IPS-18a (cell line): ENCODE results near the gene UBE2V1.
"Not testable (repeated sequence)": the region's sequence is repeated elsewhere in the genome, so short reads cannot be mapped to it uniquely, and the experiment has no call there.

Experiments used
- H3K27ac ChIP-seq: one replicate; pipeline ENCODE4 v1.5.1; 2013; ENCODE audit warnings: low read length
- H3K27me3 ChIP-seq: one replicate; pipeline ENCODE4 v1.6.1; 2013; ENCODE audit warnings: mild to moderate bottlenecking, low read length; ENCODE audit not compliant: control insufficient read depth, insufficient read depth
- H3K36me3 ChIP-seq: one replicate; pipeline ENCODE4 v1.6.1; 2013; ENCODE audit warnings: low read depth, low read length; ENCODE audit not compliant: control insufficient read depth
- H3K4me1 ChIP-seq: one replicate; pipeline ENCODE4 v1.6.1; 2013; ENCODE audit warnings: low read depth, low read length; ENCODE audit not compliant: control insufficient read depth
- H3K4me3 ChIP-seq: one replicate; pipeline ENCODE4 v1.5.1; 2013; ENCODE audit warnings: low read length
- H3K9ac ChIP-seq: one replicate; pipeline ENCODE4 v1.6.1; 2013; ENCODE audit warnings: mild to moderate bottlenecking, low read length, moderate library complexity
- H3K9me3 ChIP-seq: one replicate; pipeline ENCODE4 v1.6.1; 2013; ENCODE audit warnings: low read depth, low read length; ENCODE audit not compliant: control insufficient read depth

The UBE2V1 gene

DNA sequence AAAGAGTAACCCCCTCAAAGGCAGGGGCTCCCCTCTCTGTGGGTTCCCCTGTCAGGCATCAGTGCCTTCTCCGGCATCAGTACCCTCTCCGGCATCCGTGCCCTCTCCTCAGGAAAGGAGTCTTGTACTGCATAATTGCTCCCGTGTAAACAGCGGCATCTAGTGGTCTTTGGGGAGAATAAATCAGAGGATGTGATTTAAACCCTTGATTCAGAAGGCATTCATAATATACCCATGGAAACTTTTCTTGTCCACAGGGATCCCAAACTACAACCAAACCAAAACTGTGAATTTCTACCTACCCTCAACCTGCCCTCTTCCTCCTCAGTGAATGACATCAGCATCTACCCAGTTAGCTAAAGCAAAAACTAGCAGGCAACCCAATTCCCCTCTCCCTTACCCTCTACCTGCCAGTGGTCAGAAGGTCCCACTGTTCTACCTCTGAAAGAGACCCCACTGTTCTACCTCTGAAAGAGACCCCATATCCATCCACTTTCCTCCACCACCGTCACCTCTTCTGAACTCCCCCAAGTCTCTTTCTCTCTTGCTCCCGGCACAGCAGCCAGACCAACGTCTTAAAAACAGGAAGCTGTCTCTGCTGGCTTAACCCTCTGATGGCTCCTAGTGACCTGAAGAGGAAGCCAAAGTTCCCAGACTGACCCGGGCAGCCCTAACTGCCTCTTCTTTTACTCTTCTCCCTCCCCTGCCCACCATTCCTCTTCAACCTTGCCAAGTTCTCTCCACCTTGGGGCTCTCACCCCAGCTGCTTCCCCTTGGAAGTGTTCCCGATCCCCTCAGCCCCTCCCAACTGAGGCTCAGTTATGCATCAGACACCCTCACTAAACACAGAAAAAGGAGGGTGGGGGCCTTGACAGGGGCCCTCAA, 27.2 kb downstream of the UBE2V1 start:
- Histone ChIP-seq H3K4me1 (peaks cover 12% of the 10 kb centered on the region), H3K36me3 (peaks cover 28% of the 10 kb centered on the region), H3K9me3 (no peaks in the 10 kb centered on the region), H3K4me3 (no peak overlapping the region), H3K9ac (no peak overlapping the region), H3K27ac (no peak overlapping the region), H3K27me3 (no peaks in the 10 kb centered on the region)

GRCh38 chr20:50085146-50085480, 27.8 kb downstream of the UBE2V1 start:
- Histone ChIP-seq H3K4me1 (peaks cover 12% of the 10 kb centered on the region), H3K27me3 (no peaks in the 10 kb centered on the region), H3K27ac (no peak overlapping the region), H3K36me3 (peaks cover 28% of the 10 kb centered on the region), H3K4me3 (no peak overlapping the region), H3K9ac (no peak overlapping the region), H3K9me3 (no peaks in the 10 kb centered on the region)

GRCh38 chr20:50083034-50083433, 29.9 kb downstream of the UBE2V1 start:
- Histone ChIP-seq H3K9ac (no peak overlapping the region), H3K36me3 (peaks cover 18% of the 10 kb centered on the region)

GRCh38 chr20:50082056-50082455, 30.9 kb downstream of the UBE2V1 start:
- H3K9ac ChIP-seq, H3K4me3 ChIP-seq: not testable (repeated sequence)

More at GRCh38 chr20:50083034-50083433, 29.9 kb downstream of the UBE2V1 start:
- Histone ChIP-seq H3K27ac (no peak overlapping the region), H3K27me3 (no peaks in the 10 kb centered on the region), H3K4me3 (no peak overlapping the region), H3K9me3 (no peaks in the 10 kb centered on the region), H3K4me1 (peaks cover 12% of the 10 kb centered on the region)

GRCh38 chr20:50077818-50078601, 34.9 kb downstream of the UBE2V1 start:
- Histone ChIP-seq H3K27ac (no peak overlapping the region), H3K4me1 (no peaks in the 10 kb centered on the region)

More at GRCh38 chr20:50082056-50082455, 30.9 kb downstream of the UBE2V1 start:
- H3K9me3 ChIP-seq, H3K27ac ChIP-seq, H3K27me3 ChIP-seq: not testable (repeated sequence)
- Histone ChIP-seq H3K4me1 (peaks cover 12% of the 10 kb centered on the region), H3K36me3 (peaks cover 13% of the 10 kb centered on the region)

GRCh38 chr20:50073500-50073899, 39.5 kb downstream of the UBE2V1 start:
- Histone ChIP-seq H3K27me3 (no peaks in the 10 kb centered on the region), H3K4me1 (no peaks in the 10 kb centered on the region), H3K27ac (no peak overlapping the region), H3K4me3 (no peak overlapping the region), H3K9me3 (no peaks in the 10 kb centered on the region), H3K9ac (no peak overlapping the region), H3K36me3 (no peaks in the 10 kb centered on the region)

More at GRCh38 chr20:50077818-50078601, 34.9 kb downstream of the UBE2V1 start:
- Histone ChIP-seq H3K4me3 (no peak overlapping the region), H3K27me3 (no peaks in the 10 kb centered on the region), H3K36me3 (peaks cover 12% of the 10 kb centered on the region), H3K9me3 (no peaks in the 10 kb centered on the region), H3K9ac (no peak overlapping the region)

DNA sequence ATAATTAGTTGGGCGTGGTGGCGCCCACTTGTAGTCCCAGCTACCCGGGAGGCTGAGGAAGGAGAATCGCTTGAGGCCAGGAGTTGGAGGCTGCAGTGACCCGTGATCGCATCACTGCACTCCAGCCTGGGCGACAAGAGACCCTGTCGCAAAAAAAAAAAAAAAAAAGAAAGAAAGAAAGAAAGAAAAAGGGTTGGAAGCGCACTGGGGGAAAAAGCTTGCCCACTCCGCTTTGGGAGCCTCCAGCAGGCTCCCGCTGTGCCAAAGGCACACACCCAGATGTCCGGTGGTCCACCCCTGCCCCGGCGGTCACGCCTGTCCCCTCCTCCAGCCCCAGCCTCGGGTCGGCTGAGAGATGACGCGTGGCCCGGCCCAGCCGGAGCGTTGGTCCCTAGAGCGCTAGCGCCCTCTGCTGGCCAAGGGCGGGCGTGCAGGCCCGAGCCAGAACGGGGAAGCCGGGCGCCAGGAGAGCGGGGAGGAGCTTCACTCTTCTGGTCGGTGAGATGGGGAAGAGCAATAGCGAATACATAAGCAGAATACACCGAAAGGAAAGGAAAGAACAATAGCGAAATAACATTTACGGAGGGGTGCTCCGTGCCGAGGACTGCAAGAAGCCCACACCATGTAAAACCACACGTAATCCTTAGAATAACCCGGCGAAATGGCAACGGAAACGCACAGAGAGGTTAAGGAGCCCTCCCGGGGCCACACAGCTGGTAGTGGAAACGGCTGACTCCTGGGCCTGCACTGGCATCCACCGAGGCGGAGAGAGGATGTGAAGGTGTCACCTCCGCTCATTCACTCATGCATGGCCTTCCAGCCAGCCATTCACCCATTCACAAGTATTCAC, 41.7 kb downstream of the UBE2V1 start:
- H3K9ac ChIP-seq, result peak overlapping the region; percentile 21
- peak overlapping the region; percentile 41 for H3K4me3 ChIP-seq
- no peaks in the 10 kb centered on the region for H3K9me3 ChIP-seq
- no peaks in the 10 kb centered on the region for H3K4me1 ChIP-seq
- no peak overlapping the region for H3K27ac ChIP-seq
- no peaks in the 10 kb centered on the region for H3K27me3 ChIP-seq
- H3K36me3 ChIP-seq, result no peaks in the 10 kb centered on the region

GRCh38 chr20:50070361-50070760, 42.6 kb downstream of the UBE2V1 start:
- no peaks in the 10 kb centered on the region for H3K4me1 ChIP-seq
- no peaks in the 10 kb centered on the region for H3K9me3 ChIP-seq
- no peak overlapping the region for H3K4me3 ChIP-seq
- H3K9ac ChIP-seq, result no peak overlapping the region
- no peaks in the 10 kb centered on the region for H3K27me3 ChIP-seq
- H3K27ac ChIP-seq, result no peak overlapping the region
- H3K36me3 ChIP-seq, result no peaks in the 10 kb centered on the region

GRCh38 chr20:50068041-50068651, 44.8 kb downstream of the UBE2V1 start:
- H3K27me3 ChIP-seq, result no peaks in the 10 kb centered on the region
- no peak overlapping the region for H3K4me3 ChIP-seq
- H3K27ac ChIP-seq, result no peak overlapping the region
- H3K36me3 ChIP-seq, result no peaks in the 10 kb centered on the region
- no peaks in the 10 kb centered on the region for H3K4me1 ChIP-seq
- H3K9me3 ChIP-seq, result no peaks in the 10 kb centered on the region
- no peak overlapping the region for H3K9ac ChIP-seq

DNA sequence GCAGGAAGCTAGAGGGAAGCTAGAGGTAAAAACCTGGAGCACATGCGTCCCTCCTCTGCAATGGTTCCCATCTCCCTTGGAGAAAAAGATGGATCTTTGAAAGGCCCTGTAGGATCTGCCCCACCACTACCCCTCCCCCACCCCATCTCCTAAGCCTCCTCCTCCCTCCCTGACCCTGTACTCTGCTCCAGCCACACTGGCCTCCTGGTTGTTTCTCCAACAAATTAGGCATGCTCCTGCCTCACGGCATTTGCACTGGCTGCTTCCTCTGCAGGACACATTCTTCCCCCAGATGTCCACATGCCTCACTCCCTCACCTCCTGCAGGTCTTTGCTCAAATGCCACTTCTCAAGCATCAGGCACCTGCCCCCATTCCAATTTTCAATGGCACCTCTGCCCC, 45.5 kb downstream of the UBE2V1 start:
- Histone ChIP-seq H3K27ac (no peak overlapping the region), H3K4me3 (no peak overlapping the region), H3K36me3 (no peaks in the 10 kb centered on the region), H3K9me3 (no peaks in the 10 kb centered on the region), H3K27me3 (no peaks in the 10 kb centered on the region), H3K4me1 (no peaks in the 10 kb centered on the region), H3K9ac (no peak overlapping the region)

DNA sequence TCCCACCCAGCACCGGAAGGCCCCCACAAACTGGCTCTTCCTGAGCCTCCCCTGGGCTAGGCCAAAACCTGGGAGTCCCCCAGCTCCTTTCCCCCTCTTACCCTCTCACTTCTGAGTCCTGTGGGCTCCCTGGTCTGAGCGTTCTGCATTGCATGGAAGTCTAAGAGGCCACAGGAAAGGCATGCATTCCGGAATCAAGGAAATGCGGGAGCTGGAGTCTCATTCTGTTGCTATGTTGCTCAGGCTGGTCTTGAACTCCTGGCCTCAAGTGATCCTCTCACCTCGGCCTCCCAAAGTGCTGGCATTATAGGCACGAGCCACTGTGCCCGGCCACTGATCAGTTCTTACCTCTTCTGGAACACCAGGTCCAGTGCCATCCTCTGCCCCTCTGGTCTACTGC, 45.9 kb downstream of the UBE2V1 start:
- H3K9me3 ChIP-seq, result no peaks in the 10 kb centered on the region
- H3K27me3 ChIP-seq, result no peaks in the 10 kb centered on the region
- H3K4me1 ChIP-seq, result no peaks in the 10 kb centered on the region
- H3K4me3 ChIP-seq, result no peak overlapping the region
- H3K36me3 ChIP-seq, result no peaks in the 10 kb centered on the region
- no peak overlapping the region for H3K9ac ChIP-seq
- H3K27ac ChIP-seq, result no peak overlapping the region
